Activated CD8-positive, alpha-beta memory T cell treated with anti-CD3 and anti-CD28 coated beads for 24 hours (primary cell): ENCODE measurements around the gene LRRC74B.
A peak's percentile ranks its signal among the peaks of the same experiment; 100 is the strongest.

ENCODE experiments used
- DNase-seq: peaks from one replicate; pipeline ENCODE4 v3.0.0-alpha.2; 2020

The LRRC74B gene

DNA sequence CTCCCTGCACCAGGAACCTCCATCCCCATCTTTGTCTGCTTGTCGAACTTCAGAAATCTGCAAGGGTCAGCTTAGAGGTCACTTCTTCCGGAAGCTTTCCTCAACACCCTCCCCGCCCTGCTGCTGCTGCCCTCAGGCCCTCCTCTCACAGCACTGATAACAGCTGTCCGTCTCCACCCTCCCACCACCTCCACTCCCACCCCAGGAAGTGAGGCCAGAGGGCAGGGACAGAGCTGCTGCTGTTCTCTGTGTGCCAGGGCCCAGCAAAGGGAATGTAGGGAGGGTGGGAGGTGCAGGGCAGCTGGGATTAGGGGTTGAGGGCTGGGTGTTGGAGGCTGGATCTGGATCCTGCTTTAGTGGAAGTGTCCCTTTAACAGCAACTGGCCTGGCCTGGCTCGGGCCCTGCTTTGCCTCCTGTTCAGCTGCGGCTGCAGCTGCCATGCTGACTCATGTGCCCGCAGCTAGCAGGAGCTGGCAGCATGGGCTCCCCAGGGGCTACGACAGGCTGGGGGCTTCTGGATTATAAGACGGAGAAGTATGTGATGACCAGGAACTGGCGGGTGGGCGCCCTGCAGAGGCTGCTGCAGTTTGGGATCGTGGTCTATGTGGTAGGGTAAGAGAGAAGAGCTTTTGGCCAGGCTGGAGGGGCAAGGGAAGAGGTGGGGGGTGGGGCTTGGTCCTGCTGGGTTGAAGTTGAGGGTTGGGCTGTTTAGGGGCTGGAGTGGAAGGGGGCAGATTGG lies 30.9 kb upstream of the LRRC74B start, which contains the start of gene P2RX6:
Gene P2RX6, plus strand, starts transcription at position 440 of the 740 bp plus-strand sequence. Its CDS starts 10 bp downstream, at position 450.
- DNase-seq, result no peak

DNA sequence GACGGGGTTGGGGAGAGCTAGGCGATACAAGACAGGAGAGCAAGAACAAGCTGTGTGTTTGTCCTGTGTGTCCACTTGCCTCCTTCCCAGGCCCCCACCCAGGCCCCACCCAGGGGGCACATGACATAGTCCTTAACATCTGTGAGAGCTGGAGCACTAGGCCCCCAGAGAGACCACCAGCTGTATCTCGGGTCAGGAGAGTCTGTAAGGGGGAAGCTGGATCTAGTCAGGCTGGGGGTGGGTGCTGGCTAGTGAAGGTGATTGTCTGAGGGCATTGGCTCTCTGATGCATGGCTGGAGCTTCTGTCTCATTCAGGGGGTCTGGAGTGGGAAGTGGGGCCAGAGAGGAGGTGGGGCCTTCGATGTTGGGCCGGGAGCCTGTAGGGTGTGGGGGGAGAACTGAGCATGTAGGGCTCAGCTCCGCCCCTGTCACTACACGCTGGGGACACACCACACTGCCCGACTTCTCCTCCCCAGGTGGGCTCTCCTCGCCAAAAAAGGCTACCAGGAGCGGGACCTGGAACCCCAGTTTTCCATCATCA lies 30.2 kb upstream of the LRRC74B start:
- no peak for DNase-seq

DNA sequence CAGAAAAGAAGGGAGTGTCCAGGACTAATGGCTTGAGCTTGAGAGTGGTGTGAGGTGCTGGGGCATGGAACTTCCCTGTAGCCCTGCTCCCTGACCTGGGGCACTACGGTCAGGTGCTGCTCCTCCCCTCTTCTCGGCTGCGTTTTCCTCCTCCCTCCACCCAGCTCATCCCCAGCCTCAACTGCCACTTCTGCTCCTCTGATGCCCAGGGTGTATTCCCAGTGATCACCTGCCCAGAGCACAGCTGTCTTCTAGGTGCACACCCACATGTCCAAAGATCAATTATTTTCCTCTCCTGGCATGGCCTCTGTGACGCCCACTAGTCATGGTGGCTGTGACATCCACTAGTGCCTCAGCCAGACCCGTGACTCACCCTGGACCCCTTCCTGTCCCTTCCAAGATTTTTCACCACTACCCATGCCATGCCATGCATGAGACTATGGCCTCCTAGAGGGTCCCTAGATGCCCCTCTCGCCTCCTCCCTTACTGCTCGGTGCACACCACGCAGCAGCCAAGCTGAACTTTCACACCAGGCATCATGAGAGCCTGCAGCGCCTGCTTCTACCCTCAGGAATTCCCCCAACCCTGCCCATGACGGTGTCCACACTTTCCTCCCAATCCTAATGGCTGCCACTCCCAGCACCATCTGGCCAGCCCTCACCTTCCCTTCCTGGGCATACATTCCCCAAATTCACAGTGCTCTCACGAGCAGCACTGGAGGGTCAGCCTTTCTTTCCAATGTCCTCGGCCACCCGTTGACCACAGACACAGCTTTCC lies 28.9 kb upstream of the LRRC74B start:
- no peak for DNase-seq

DNA sequence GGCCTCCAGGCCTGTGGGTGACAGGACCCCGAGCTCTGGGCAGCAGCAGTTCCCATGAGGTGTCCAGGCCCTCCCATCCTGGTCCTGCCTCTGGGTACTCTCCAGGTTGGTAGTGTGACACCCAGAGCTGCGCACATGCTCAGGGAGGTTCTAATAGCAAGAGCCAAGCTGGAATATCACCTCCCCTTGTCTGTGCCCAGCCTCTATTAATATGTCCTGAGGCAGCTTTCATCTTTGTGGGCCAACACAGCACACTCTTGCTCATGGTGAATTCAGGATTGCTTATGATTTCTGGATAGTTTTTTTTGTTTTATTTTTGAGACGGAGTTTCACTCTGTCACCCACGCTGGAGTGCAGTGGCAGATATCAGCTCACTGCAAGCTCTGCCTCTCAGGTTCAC lies 27.4 kb upstream of the LRRC74B start:
- no peak for DNase-seq

DNA sequence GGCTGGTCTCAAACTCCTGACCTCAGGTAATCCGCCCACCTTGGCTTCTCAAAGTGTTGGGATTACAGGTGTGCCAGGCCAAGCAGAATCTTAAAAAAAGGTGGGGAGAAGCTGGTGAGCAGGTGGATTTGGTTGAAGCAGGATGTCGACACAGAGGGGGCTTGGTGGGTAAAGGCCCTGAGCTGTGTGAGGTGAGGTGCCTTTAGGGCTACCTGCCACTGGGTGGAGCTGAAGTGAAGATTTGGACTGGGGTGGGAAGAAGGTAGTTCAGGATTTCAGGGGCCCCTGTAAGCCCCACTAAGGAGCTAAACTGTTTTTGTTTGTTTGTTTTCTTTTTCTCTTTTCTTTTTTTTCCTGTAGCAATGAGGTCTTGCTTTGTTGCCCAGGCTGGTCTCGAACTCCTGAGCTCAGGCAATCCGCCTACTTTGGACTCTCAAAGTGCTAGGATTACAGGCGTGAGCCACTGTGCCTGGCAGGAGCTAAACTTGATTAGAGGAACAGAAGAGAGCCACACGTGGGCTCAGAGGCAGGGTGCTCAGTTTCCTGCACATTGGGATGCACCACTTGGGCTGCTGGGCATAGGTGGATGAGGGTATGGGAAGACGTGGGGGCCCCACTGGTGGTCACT lies 24.8 kb upstream of the LRRC74B start:
- DNase-seq, result no peak

DNA sequence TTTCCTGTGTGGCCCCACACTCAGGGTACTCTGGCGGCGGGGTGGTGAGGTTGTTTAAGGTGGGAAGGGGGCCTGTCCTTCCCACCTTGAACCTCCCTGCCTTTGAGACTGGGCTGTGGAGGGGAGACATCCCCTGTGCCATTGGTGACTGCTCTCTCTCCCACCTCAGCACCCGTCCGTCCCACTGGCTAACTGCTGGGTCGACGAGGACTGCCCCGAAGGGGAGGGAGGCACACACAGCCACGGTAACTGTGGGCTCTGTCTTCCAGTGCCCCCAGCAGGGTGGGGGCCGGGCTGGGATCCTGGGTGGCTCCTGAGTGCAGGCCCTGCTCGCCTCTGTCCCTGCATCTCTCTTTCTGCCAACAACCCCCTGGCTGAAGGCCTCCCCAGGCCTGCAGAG lies 23.2 kb upstream of the LRRC74B start:
- no peak for DNase-seq

DNA sequence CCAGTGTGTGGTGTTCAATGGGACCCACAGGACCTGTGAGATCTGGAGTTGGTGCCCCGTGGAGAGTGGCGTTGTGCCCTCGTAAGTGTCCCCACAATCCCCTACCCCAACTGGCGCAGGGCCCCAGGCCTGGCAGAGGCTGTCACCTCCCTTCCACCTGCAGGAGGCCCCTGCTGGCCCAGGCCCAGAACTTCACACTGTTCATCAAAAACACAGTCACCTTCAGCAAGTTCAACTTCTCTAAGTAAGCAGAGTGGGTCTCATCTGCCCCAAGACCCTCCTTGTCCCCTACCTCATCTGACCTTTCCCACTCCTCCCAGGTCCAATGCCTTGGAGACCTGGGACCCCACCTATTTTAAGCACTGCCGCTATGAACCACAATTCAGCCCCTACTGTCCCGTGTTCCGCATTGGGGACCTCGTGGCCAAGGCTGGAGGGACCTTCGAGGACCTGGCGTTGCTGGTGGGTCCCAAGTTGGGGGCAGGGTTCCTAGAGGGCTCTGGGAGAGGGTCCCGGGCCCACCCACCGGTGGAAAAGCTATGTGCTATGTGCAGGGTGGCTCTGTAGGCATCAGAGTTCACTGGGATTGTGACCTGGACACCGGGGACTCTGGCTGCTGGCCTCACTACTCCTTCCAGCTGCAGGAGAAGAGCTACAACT lies 22.7 kb upstream of the LRRC74B start:
- no peak for DNase-seq

DNA sequence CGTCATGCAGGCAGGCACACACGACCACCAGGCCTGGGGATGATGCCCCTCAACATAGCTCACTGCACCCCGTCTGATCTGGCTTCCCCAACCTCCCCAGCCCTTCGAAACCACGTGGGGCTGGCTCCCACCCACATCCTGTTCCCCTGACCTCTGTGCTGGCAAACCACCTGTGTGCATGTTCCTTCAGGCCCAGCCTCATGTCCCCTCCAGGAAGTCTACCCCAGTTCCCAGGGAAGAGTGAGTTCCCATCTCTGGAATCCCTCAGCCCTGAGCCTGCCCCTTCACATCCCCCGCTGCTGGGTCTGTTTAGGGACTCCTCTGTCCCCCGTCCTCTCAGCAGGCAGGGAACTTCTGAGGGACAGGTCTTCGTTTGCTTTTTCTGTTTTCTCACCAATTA lies 20.5 kb upstream of the LRRC74B start:
- DNase-seq, result peak; percentile 71

DNA sequence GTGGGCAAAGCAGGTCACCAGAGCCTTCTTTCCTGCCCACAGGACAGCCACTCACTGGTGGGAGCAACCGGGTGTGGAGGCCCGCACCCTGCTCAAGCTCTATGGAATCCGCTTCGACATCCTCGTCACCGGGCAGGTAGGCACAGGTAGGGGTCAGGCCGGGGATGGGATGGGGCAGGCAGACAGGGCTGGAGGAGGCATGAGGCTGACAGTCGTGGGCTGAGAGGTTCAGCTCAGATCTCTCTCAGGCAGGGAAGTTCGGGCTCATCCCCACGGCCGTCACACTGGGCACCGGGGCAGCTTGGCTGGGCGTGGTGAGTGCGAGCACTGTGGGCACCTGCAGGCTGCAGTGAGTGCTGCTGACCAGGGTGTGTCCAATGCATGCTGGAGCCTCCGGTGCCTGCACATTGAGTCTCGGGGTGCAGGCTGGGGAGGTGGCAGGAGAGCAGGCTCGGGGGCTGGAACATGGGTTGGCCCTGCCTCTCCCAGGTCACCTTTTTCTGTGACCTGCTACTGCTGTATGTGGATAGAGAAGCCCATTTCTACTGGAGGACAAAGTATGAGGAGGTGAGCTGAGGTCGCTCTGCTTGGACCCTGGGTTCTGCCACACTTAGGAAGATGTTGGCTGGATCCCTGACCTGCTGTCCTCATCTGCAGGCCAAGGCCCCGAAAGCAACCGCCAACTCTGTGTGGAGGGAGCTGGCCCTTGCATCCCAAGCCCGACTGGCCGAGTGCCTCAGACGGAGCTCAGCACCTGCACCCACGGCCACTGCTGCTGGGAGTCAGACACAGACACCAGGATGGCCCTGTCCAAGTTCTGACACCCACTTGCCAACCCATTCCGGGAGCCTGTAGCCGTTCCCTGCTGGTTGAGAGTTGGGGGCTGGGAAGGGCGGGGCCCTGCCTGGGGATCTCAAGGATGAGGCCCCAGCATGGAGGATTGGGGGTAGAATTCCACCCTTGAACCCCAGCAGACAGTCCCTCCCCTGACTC lies 19.7 kb upstream of the LRRC74B start:
- DNase-seq, result no peak

DNA sequence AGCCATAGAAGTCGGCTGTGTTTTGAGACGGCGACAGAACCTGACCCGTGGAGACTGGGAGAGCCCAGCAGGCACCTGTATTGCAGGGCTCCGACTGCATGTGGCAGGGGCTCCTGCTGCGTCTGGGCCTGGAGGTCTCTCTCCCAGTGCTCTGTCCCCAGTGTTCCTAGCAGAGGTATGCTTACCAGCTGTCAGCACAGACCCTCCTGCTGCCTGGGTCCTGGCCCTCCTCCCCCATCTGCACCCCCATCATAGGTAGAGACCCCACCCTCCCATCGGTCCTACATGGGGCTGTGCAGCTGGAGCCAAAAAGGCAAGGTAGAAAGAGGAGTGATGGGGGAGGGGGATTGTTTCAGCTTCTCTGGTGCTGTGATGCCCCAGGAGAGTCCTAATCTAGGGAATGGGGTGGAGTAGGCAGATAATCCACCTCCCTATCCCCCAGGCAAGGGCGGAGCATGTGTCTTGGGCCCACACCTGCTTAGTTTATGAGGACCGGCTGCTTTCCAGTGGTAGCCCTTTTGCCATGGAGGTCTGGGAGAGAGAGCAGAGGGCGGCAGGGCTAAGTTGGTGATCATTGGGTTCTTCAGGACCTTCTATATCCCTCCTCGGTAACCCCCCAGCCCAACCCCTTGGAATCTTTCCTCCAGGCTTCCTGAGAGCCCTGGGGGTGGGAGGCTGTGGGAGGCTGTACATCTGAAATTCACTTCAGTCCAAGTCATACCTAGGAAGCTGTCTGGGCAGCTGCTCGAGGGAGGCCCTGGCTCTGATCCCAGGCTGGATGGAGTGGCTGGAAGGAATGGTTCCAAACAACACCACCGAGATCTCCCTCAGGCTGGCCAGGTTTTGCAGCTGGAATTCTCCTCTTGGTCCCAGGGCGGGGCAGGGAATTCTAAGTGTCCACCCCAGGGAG lies 18.7 kb upstream of the LRRC74B start:
- DNase-seq, result no peak

DNA sequence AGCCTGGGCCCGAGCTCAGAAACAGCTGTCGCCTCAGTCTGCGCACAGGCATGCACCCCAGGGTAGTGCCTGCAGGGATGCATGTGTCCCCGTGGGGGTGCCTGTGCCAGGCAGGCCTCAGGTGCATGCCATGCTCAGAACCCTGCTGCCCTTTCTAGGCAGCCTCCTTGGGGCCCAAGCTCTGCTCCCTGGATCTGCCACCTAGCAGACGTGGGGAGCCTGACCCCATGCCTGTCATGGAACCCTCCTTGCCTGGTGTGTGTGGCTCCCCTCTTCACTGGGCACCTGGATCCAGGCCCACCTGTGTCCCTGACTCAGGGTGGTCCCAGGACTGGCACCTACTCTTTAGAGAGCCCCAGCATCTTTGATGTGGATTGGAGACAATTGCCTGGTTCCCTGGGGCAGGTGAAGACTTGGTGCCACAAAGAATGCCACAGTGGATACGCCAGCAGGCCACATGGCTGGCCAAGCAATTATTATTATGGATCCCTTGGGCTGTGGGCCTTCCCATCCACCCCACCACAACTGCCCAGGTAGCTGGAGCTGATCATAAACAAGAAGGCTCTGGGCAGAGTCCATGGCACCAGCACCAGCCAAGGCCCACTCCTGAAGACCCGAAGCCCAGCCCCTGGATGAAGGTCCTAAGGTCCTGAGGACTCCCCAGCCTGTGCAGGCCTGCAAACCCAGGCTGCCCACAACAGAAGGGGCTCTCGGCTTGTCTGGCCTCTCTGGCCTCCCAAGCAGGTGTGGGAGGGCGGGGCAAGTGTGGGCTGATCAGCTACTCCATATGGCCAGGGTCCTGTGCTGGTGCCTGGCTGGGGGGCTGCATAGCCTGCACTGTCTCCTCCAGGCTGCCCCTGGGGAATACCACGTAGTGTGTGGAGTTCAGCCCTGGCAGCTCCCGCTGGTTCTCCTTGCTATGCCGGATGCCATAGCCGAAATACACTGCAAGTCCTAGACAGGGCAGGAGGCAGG lies 17.2 kb upstream of the LRRC74B start:
- DNase-seq, result no peak

DNA sequence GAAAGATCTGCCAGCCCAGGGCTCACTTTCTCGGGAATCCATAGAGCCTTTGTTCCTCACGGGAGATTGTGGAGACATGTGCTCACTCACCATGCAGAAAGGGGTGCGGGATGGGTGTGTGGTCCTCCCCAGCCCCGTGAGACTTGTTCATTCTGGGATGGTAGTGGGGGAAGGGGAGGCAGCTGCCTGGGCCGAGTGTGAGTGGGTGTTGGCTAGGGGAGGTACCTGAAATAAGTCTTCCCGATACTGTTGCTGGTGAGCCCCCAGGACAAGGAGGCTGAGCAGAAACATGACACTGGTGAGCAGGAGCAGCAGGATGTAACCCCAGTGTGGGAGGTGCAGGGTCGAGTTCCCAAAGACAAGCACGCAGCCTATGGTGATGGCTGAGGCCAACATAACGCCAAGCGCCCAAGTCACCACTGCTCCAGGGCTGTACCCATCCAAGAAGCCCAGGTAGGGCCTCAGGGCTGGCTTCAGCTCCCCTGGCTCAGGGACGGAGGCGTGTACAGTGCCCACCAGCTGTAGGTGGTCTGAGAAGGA lies 16.2 kb upstream of the LRRC74B start:
- DNase-seq, result no peak

DNA sequence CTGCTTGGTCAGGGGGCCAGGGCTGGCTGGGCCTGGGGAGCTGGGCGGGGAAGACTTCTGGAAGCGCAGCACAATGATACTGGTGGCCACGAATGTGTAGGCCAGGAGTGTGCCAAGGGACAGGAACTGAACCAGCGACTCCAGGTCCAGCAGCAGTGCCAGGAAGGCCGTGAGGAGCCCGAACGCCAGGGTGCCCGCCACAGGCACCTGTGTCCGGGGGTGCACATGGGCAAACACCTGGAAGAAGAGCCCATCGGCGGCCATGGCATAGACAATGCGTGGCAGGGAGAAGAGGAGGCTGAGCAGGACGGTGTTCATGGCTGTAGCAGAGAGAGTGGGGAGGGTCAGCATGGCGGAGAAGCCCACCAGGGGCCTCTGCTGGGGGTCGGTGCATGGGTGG lies 15.7 kb upstream of the LRRC74B start:
- no peak for DNase-seq

DNA sequence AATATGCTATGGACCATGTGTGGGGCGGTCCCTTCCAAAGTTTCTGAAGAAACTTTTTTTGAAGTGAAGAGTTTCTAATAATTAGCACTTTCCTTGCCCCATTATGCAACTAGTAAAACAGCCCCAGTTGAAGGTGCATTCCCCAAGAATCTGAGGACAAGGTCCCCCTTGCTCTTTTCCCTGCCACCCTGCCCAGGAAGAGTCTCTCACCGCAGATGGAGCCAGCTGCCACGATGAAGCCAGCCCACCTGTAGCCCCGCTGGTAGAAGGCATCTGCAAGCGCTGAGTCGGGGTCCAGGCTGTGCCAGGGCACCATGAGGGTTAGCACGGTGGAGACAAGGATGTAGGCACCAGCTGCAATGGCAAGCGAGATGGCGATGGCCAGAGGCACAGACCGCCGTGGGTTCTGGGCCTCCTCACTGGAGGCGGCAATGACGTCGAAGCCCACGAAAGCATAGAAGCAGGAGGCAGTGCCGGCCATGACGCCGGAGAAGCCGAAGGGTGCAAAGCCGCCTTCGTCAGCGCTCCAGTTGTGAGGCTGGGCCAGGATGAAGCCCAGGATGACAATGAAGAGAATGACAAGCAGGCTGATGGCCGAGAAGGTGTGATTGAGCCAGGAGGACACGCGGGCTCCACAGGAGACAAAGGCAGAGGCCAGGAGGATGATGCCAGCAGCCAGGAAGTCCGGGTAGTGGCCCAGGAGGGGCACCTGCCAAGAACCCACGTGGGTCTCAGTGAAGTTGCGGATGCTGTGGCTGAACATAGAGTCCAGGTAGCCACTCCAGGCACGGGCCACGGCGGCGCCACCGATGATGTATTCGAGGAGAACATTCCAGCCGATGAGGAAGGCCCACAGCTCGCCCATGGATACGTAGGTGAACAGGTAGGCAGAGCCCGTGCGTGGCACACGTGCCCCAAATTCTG lies 14.9 kb upstream of the LRRC74B start:
- DNase-seq, result no peak

DNA sequence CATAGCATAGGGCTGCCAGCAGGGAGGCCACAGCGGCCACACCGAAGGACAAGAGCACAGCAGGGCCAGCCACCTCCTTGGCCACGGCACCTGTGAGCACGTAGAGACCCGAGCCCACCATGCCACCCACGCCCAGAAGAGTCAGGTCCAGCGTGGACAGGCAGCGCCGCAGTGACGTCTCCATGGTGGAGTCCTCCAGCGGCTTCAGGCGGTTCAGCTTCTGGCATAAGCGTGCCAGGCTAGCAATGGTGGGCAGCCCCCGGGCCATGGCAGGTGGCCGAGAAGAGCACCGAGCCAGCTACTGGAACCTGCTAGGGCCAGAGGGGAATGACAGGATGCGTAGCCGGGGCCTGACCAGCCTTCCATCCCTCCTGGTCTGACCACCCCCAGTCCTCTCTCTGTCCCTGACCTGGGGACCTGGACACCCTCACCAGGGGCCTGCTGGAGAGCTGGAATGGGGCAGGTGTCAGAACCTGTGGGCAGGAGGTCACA lies 14.2 kb upstream of the LRRC74B start:
- no peak for DNase-seq

DNA sequence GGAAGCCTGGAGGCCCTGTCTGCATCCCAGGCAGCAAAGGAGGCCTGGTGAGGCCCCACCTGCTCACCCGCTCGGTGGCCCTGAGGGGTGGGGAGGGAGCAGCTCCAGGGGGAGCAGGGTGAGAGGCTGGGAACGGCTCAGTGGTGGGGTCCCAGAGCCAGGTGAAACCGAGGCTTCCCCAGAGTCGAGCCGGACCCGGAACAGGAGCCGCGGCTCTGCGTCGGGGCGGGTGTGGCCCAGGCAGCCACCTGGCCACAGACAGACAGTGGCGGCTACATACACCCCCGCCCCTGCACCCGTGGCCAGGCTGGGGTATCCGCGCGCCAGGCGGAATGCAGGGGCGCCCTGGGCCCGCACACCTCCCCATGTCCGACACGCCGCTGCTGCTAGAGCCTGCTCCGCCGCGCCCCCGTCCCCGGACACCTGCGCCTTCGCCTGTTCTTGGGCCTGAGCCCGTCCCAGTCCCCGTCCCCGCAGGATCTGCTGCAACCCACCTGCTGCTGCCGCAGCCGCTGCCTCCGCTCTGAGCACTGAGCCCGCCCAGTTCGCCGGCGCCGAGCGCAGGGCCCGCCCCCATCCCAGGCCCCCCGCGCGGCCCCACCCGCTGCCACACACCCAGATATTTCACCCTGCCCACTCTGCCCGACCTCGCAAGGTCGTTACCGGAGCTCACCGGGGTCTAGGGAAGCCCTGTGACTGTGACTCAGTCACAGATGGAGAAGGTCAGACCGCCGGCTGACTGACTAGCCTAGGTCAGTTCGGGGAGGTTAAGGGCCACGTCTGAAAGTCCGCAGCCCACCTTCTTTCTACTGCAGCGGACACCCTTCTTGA lies 13.5 kb upstream of the LRRC74B start, which contains the start of gene SLC7A4:
Gene SLC7A4, minus strand, starts transcription at position 525 of the 831 bp plus-strand sequence. CDS start 749 bp downstream, outside the sequence.
- DNase-seq, result peak; percentile 67
